HG03139 (cell line): ENCODE measurements around the gene RPL7A.
"Not testable (repeated sequence)": the region's sequence is repeated elsewhere in the genome, so short reads cannot be mapped to it uniquely, and the experiment has no call there.

ENCODE experiments used
- ATAC-seq: cut with Tn5 transposase; IDR thresholded peaks from one replicate; pipeline ENCODE4 v1.9.1; 2021; ENCODE audit not compliant: unreplicated experiment

RPL7A gene

DNA sequence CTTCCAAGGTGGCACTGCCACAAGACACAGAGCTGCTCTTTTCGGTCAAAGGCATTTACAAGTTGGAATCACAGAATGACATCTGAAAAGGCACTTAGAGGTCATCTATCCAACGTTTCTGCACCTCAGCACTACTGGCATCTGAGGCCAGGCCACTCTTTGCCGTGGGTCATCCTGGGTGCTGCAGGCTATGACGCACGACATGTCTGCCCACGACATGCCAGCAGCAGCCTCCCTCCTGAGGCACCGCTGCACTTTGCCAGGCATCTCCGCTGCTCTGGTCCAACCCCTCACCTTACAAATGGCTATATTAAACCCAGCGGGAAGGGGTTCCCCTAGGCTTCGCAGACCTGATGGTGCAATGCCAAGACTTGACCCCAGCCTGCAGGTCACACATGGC lies 19.8 kb downstream of the RPL7A start:
- no peak for ATAC-seq

GRCh38 chr9:133368249-133368881 lies 20.3 kb downstream of the RPL7A start:
- ATAC-seq: no peak

DNA sequence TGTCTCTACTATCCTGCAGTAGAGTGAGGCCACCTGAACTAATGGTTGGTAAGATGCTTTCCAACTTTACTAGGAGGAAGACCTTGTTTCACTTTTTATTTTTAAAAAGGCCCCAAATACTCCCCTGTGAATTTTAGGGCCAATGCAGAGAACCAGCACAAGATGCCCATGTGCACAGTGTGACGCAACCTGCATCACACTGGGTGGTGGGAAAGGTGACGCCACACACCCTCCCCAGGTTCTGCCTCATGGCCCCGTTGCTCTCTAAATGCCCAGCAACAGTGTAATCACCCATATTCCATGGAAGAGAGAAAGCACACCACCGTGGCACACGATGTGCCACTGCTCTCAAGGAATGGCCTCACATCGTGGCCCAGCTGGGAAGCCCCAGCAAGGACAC lies 21.4 kb downstream of the RPL7A start:
- ATAC-seq: no peak

DNA sequence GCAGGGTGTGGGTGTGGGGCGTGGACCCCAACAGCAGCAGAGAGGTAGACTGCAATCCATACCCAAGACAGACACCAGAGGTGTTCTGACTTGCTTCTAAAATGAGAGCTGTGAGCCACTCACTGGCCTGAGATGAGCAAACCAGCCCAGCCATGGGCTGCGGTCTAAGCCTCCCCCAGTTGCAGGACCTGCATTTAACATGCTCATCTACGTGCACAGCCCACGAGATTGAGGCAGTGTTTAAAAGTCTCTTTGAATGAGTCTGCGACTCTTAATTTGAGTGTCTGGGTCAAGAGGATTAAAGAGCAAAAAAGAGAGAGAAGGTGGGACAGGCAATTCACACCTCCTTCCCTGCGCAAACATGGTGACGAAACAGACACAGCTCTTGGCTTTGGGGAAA lies 21.9 kb downstream of the RPL7A start:
- no peak for ATAC-seq

DNA sequence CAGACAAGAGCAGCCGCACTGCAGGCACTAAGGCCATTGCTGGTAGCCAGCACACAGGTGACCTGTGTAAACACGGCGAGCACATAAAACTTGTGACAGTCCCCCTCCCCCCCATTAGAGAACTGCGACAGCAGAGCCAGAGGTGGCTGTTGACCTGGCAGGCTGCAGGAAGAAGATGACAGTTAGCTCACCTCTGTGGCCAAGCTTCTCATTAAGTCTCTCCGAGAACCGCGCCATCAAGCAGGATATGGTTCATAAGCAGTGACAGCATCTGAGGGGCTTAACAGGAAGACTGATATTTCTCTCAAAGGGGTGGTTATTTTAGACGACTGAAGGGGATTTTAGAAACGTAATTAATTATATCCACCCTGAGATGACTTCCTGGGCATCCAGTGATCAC lies 22.7 kb downstream of the RPL7A start:
- ATAC-seq: no peak

DNA sequence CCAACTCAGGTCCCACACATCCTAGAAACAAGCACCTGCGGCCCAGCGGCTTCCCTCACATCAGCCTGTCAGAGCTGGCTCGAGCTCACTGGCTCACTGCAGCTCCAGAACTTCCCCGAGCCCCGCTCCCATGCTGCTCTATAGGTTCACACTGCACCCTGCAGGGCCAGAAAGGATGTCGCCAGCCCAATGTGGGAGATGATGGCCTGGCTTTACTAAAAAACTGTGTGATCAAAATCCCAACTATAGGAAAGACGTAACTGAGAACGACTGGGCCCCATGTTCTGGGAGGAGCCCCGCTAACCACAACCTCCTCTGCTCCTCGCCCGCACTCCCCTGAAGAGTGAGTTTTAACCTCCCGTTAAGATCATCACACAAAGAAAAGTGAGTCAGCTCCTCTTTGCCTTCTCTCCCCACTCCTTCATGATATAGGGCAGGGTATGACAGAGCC lies 23.3 kb downstream of the RPL7A start:
- no peak for ATAC-seq

GRCh38 chr9:133372144-133372543 lies 24.1 kb downstream of the RPL7A start:
- ATAC-seq: no peak

- ATAC-seq: no peak
Observed at GRCh38 chr9:133374612-133375115, 26.6 kb downstream of the RPL7A start.

DNA sequence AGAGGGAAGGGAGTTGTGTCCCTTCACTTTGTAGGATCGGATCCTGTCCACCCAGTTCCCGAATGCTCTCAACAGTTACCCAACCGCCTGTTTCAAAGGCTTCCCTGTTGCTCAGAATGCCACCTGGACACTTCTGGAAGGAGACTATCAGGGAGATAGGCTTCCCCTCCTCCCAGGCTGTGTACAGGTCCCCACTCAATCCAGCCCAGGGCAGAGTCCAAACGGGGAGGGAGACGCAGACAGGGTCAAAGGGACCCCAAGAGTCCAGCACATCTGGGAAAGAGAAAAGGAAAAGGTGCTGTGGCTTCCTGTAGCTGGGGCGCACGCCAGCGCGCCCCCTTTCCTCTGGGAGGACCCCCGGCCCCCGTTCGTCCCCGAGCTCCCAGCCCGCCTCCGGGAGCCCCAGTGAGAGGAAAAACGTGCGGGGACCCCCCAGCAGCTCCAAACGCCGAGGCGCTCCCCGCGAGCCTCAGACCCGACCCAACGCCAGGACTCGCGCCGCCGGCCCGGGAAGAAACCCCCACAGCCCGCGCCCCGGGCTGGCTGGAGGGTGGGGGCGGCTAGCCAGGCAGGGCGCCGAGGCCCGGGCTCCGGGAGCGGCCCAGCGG lies 27.2 kb downstream of the RPL7A start:
- ATAC-seq: no peak

DNA sequence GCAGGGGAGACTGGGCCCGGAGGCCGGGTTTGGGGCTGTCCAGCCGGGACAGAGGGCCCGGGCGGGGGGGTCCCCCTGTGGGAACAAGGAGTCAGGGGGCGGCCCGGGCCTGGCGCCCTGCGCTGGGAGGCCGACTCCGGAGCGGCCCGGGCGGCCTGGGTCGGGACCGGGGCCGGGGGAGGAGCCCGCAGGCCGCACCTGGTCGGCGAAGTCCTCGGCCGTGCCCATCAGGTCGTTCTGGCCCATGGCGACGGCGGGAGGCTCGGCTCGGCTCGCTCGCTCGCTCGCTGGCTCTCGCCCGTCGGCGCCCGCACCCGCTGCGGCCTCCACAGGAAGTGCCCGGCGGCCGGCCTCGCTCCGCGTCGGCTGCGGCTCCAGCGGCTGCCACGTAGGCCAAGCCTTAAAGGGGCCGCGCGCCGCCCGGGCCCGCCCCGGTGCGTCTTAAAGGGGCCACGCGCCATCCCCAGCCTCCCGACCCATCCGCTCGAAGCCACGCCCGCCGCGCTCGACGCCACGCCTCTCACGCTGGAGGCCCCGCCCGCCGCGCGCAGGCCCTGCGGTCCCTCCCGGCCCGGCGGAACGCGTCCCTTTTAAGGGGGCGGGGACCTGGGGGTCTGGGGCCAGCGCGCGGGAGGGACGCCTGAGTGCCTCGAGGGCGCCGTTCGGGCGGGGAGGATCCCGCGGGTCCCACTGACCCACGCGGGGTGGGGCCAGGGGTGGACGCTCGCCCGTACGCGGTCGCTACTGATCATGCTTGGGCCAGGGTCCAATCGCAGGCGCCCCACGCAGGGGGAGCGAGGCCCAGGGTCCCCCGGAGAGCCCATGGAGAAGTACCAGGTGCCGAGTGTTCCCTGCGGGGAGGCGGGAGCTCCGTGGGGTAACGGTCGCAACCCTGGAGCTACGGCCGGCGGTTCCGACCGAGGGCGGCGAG lies 28.0 kb downstream of the RPL7A start, which contains the start of the genes STKLD1 and SURF4:
STKLD1 (plus strand) TSS at position 643 of the 931 bp plus-strand sequence; CDS start at position 751, 108 bp downstream.
SURF4 (minus strand) TSS at position 337 of the 931 bp plus-strand sequence; CDS start at position 246, 91 bp downstream.
- peak; percentile 86 for ATAC-seq

GRCh38 chr9:133377280-133377679 lies 29.3 kb downstream of the RPL7A start:
- not testable (repeated sequence) for ATAC-seq

GRCh38 chr9:133377721-133378216 lies 29.8 kb downstream of the RPL7A start:
- no peak for ATAC-seq

DNA sequence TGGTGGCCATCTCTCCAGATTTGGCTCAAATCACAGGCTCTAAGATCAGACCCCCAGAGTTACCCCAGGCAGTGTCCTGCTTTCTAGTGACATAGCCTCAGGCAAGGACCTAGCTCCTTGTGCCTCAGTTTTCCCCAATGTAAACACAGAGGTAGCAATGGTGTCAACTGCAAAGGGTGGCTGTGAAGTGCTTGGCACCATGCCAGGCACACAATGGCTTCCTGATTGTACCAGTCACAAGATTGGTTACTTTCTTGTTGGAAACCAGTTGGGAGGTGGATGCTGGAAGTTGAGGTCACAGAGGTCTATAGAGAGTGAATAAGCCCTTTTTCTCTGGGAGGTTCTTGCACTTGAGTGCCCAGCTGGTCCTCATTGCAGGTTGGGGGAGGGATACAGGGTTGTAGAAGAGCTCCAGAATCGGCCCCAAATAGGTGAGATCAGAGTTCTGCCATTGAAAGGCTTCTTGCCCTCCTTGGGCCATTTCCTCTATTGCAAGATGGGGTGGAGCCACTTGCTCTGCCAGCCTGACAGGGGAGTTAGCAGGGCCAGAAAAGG lies 30.5 kb downstream of the RPL7A start:
- ATAC-seq: no peak

GRCh38 chr9:133379153-133380086 lies 31.4 kb downstream of the RPL7A start:
- ATAC-seq: no peak

DNA sequence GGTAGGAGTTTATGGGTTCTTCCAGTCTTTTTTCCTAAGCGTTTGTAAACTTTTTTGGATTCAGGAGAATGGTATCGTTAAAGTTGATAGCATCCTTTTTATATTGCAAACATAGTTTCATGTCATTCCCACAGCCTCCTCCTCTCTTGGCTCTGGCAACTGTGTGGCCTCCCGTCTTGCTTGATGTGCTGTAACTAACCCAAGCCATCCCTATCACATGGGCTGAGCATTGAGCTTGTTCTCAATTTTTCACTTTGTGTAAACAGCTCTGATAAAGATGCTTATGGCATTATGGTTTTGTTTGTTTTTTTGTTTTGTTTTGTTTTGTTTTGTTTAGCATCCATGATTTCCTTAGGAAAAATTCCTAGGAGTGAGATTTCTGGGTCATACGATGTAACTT lies 32.7 kb downstream of the RPL7A start:
- no peak for ATAC-seq

- no peak for ATAC-seq
Observed at GRCh38 chr9:133382507-133383141, 34.6 kb downstream of the RPL7A start.

GRCh38 chr9:133383438-133383837 lies 35.4 kb downstream of the RPL7A start:
- no peak for ATAC-seq

- no peak for ATAC-seq
Observed at GRCh38 chr9:133384736-133385321, 36.8 kb downstream of the RPL7A start.

GRCh38 chr9:133385452-133385851 lies 37.4 kb downstream of the RPL7A start:
- ATAC-seq: no peak
